ENCODE data around the gene OSBP2. TPM values are rescaled to one million over a fixed set of nuclear protein-coding genes. Genes with fewer than 3 reads are reported as not detected.

OSBP2 gene
- total and polyA plus RNA-seq, 2 experiments from 2014 or later, result 2.1 to 2.9 TPM

GRCh38 chr22:30826670-30827355, 132.1 kb downstream of the OSBP2 start:
- Mint-ChIP-seq H3K9me3 (no peaks in the 10 kb centered on the region), H3K27me3 (ENCODE audit: insufficient read depth, low read depth, poor library complexity) (peaks cover 22% of the 10 kb centered on the region), H3K36me3 (ENCODE audit: low read depth) (no peaks in the 10 kb centered on the region), H3K4me1 (peaks cover 11% of the 10 kb centered on the region), H3K27ac (no peak overlapping the region), H3K4me3 (no peak overlapping the region)
- ATAC-seq (no peak), DNase-seq (ENCODE audit: low spot score) (no peak)
- Histone ChIP-seq H2AFZ (no peak overlapping the region), H4K20me1 (replicated peaks; ENCODE audit: insufficient read depth) (no peaks in the 10 kb centered on the region), H3K27ac (ENCODE audit: low read depth) (no peak overlapping the region), H3K9me2 (ENCODE audit: insufficient read depth) (0 out of 2 replicates have a peak, but pooled peaks cover 3% of the 10 kb centered on the region), H3K79me2 (replicated peaks; ENCODE audit: insufficient read depth) (no peaks in the 10 kb centered on the region), H3K4me1 (ENCODE audit: insufficient read depth) (peaks cover 8% of the 10 kb centered on the region; the same call in 1 of the 2 replicates), H3K4me2 (no peak overlapping the region), H3K4me3 (no peak overlapping the region), H3K36me3 (ENCODE audit: insufficient read depth) (no peaks in the 10 kb centered on the region), H3F3A (replicated peaks; ENCODE audit: low read depth) (no peaks in the 10 kb centered on the region), H3K27me3 (ENCODE audit: insufficient read depth) (peaks cover 26% of the 10 kb centered on the region)
- TF ChIP-seq EZH2phosphoT487 (IDR thresholded peaks at IDR 0.05; ENCODE audit: unreplicated experiment) (no peak), STAT1 (IDR thresholded peaks at IDR 0.05; ENCODE audit: unreplicated experiment) (no peak), ZNF462 (CRISPR knock-in tag; IDR thresholded peaks at IDR 0.05) (no peak), POLR2AphosphoS5 (IDR thresholded peaks at IDR 0.05; ENCODE audit: low read depth) (no peak), EZH2 (IDR thresholded peaks at IDR 0.05; ENCODE audit: low read depth, unreplicated experiment) (no peak), ETS1 (IDR thresholded peaks at IDR 0.05) (no peak), ZNF331 (CRISPR knock-in tag; IDR thresholded peaks at IDR 0.05; ENCODE audit: low read depth) (no peak), JUNB (IDR thresholded peaks at IDR 0.05; ENCODE audit: unreplicated experiment) (no peak)
